Naive thymus-derived CD8-positive, alpha-beta T cell (primary cell): Measurements from ENCODE around the gene OR51D1. TPM values are rescaled to one million over a fixed set of nuclear protein-coding genes. Genes with fewer than 3 reads are reported as not detected.
A peak's percentile ranks its signal among the peaks of the same experiment; 100 is the strongest.

Experiments used
- ATAC-seq, 2 donors: fragments of 150-1000 bp; cut with Tn5 transposase in 1 of 2; sonication (Bioruptor Pico), chemical (Tn5 transposase) in 1 of 2; 1 replicate in 1 of 2; 2 replicates in 1 of 2; pipeline ENCODE4 v1.10.0; 2021; ENCODE audit warnings: mild to moderate bottlenecking in 2 of 2, moderate library complexity in 2 of 2
- POLR2A ChIA-PET: fragments of 350-600 bp; sonication (Branson Sonifier 250); formaldehyde crosslinking; loops from one replicate; lab custom pipeline; 2021; ENCODE audit warnings: antibody characterized with exemption; lab: Charles Lee
- DNase-seq, 10 donors: peaks; one replicate each; pipeline versions ENCODE4 v3.0.0 to v3.0.0-alpha.2; 2020 to 2022
- H3K27ac Mint-ChIP-seq, 10 donors: one replicate each; pipeline ENCODE4 v1.8.0; 2020 to 2022; ENCODE audit warnings: mild to moderate bottlenecking in 10 of 10, mixed read lengths in 10 of 10, moderate library complexity in 4 of 10, inconsistent platforms in 1 of 10
- H3K27me3 Mint-ChIP-seq, 5 donors: one replicate each; pipeline ENCODE4 v1.8.0; 2021 to 2022; ENCODE audit warnings: mixed read lengths in 5 of 5
- H3K36me3 Mint-ChIP-seq, 3 donors: one replicate each; pipeline ENCODE4 v1.8.0; 2020 to 2022; ENCODE audit warnings: mixed read lengths in 3 of 3, mild to moderate bottlenecking in 2 of 3, inconsistent platforms in 1 of 3
- H3K4me1 Mint-ChIP-seq, 4 donors: one replicate each; pipeline ENCODE4 v1.8.0; 2021 to 2022; ENCODE audit warnings: mixed read lengths in 4 of 4
- H3K4me3 Mint-ChIP-seq, 10 donors: one replicate each; pipeline ENCODE4 v1.8.0; 2020 to 2022; ENCODE audit warnings: mild to moderate bottlenecking in 10 of 10, mixed read lengths in 10 of 10, moderate library complexity in 6 of 10, inconsistent platforms in 1 of 10
- H3K9me3 Mint-ChIP-seq, 9 donors: one replicate each; pipeline ENCODE4 v1.8.0; 2020 to 2022; ENCODE audit warnings: mixed read lengths in 9 of 9, mild to moderate bottlenecking in 3 of 9, inconsistent platforms in 1 of 9, moderate library complexity in 1 of 9
- polyA plus RNA-seq, 3 donors: library from polyadenylated mRNA; unstranded; fragments of 300-500 nt; fragmentation: Illumina TruSeq; gene quantifications; one replicate each; pipeline ENCODE4 v1.2.3, GENCODE V29; 2021
- total RNA-seq, 8 experiments: library from RNA in 2 of 8; stranded (reverse) in 2 of 8; gene quantifications; one replicate each; pipeline ENCODE4 v1.2.3 and lab custom pipeline; 2021 to 2026

The OR51D1 gene
- total and polyA plus RNA-seq, 5 experiments from 2014 or later: not detected

- H3K4me3 Mint-ChIP-seq: no peak overlapping the region
- peaks cover 10 to 26% (median 16%) of the 10 kb centered on the region in 5 donors for H3K27me3 Mint-ChIP-seq
- ATAC-seq: no peak
- DNase-seq: no peak
- POLR2A ChIA-PET: no interaction called here
- no peaks in the 10 kb centered on the region for H3K9me3 Mint-ChIP-seq
- no peaks in the 10 kb centered on the region for H3K36me3 Mint-ChIP-seq
- H3K4me1 Mint-ChIP-seq: no peaks in the 10 kb centered on the region
- H3K27ac Mint-ChIP-seq: no peak overlapping the region
These were observed 21.6 kb downstream of the OR51D1 start for GRCh38 chr11:4658629-4659445.

- POLR2A ChIA-PET: no interaction called here
- no peaks in the 10 kb centered on the region for H3K4me1 Mint-ChIP-seq
- no peaks in the 10 kb centered on the region for H3K36me3 Mint-ChIP-seq
- H3K27me3 Mint-ChIP-seq: peaks cover 5 to 26% (median 16%) of the 10 kb centered on the region in 5 donors
- no peak for ATAC-seq
- H3K27ac Mint-ChIP-seq: no peak overlapping the region
- no peaks in the 10 kb centered on the region for H3K9me3 Mint-ChIP-seq
- H3K4me3 Mint-ChIP-seq: no peak overlapping the region
- DNase-seq: no peak
These were observed 25.6 kb downstream of the OR51D1 start for GRCh38 chr11:4662876-4663275.

DNA sequence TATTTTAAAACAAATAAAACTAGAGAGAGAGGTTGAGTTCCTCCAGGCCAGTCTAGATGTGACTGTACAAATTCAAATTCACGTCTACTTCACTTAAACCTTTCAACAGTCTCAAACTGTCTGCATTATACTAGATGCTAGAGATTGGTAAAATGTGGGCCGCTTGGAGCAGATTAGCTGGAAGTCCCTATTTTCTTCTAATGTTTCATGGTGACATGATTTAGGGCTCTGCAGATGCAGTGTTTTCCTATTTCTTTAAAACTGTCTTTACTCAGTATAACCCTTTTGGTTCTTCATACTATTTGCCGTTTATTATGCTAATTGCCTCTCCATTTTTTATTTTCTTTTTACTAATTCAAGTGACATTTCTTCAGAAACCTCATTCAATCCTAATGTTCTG is 26.9 kb downstream of the OR51D1 start:
- H3K9me3 Mint-ChIP-seq: no peaks in the 10 kb centered on the region
- ATAC-seq: no peak
- H3K4me3 Mint-ChIP-seq: no peak overlapping the region
- POLR2A ChIA-PET: no interaction called here
- no peak for DNase-seq
- no peak overlapping the region for H3K27ac Mint-ChIP-seq
- H3K4me1 Mint-ChIP-seq: no peaks in the 10 kb centered on the region
- H3K36me3 Mint-ChIP-seq: no peaks in the 10 kb centered on the region
- peaks cover 5 to 26% (median 14%) of the 10 kb centered on the region in 5 donors for H3K27me3 Mint-ChIP-seq

GRCh38 chr11:4664786-4665185 is 27.5 kb downstream of the OR51D1 start:
- Mint-ChIP-seq H3K9me3 (no peaks in the 10 kb centered on the region), H3K4me3 (no peak overlapping the region), H3K27ac (no peak overlapping the region), H3K27me3 (peaks cover 6 to 26% (median 16%) of the 10 kb centered on the region in 5 donors), H3K4me1 (no peaks in the 10 kb centered on the region), H3K36me3 (no peaks in the 10 kb centered on the region)
- DNase-seq (no peak), ATAC-seq (no peak)
- POLR2A ChIA-PET: no interaction called here

DNA sequence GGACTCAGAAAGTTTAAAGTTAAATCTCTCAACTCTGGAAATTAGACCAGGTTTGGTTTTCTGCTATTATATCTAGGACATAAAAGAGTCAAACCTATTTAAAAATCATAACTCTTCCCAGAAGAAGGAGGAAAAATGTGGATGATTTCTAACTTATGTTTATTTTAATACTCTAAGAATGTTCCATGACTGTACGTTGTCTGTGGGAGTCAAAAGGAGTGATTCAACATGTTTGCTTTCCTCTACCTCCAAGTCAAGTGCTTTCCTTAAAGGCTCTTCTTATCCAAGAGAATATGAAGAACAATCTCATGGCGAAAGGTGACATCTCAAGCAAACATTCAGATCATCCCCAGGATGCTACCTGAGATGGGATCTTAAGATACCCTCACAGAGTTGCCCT is 28.1 kb downstream of the OR51D1 start:
- no peak overlapping the region for H3K27ac Mint-ChIP-seq
- ATAC-seq (no peak), DNase-seq (no peak)
- POLR2A ChIA-PET: no interaction called here
- H3K36me3 Mint-ChIP-seq: no peaks in the 10 kb centered on the region
- H3K4me1 Mint-ChIP-seq: no peaks in the 10 kb centered on the region
- no peaks in the 10 kb centered on the region for H3K9me3 Mint-ChIP-seq
- no peak overlapping the region for H3K4me3 Mint-ChIP-seq
- H3K27me3 Mint-ChIP-seq: peaks cover 6 to 22% (median 16%) of the 10 kb centered on the region in 5 donors

DNA sequence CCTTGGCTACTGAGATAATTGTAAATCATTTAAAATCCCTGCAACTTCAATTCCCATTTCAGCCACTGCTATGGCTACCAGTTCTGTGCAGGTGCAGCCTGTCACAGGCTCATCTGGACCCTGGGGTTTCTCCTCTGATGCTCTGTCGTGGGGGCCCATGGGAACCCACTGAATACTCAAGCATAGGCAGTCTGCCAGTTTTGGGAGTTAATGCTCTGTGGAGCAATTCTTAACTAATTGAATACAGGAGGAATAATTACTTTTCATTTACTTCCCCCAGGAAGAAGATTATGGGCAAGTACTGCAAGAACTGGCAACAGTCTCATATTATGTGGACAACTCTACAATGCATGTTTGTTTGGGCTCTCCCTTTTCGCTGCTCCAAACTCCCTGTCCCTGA is 34.5 kb downstream of the OR51D1 start:
- ATAC-seq: no peak
- Mint-ChIP-seq H3K4me1 (no peaks in the 10 kb centered on the region), H3K4me3 (no peak overlapping the region), H3K36me3 (no peaks in the 10 kb centered on the region), H3K27me3 (peaks cover 5 to 38% (median 24%) of the 10 kb centered on the region in 5 donors), H3K9me3 (no peaks in the 10 kb centered on the region), H3K27ac (no peak overlapping the region)
- POLR2A ChIA-PET: no interaction called here
- no peak for DNase-seq

DNA sequence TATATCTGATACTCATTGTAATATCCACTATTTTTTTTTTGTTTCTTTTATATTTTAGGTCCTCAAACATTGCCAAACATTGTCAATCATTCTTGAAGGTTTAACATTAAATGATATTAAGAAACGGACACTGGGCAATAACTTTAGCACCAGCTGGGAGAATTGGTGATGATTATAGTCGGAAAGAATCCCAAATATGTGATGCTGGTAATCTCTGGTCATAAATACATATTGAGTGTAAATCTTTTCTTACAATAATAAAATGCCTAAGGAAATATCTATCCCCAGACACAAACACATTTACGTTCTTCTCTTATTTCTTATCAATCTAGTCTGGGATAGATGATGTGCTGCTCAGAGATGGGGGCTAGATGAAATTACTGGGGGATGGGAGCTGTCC is 35.2 kb downstream of the OR51D1 start:
- POLR2A ChIA-PET: no interaction called here
- no peak for DNase-seq
- no peaks in the 10 kb centered on the region for H3K36me3 Mint-ChIP-seq
- no peaks in the 10 kb centered on the region for H3K4me1 Mint-ChIP-seq
- no peak overlapping the region for H3K4me3 Mint-ChIP-seq
- no peak for ATAC-seq
- no peak overlapping the region for H3K27ac Mint-ChIP-seq
- H3K9me3 Mint-ChIP-seq: no peaks in the 10 kb centered on the region
- peaks cover 5 to 38% (median 25%) of the 10 kb centered on the region in 5 donors for H3K27me3 Mint-ChIP-seq

GRCh38 chr11:4673781-4674180 is 36.5 kb downstream of the OR51D1 start:
- no peaks in the 10 kb centered on the region for H3K4me1 Mint-ChIP-seq
- peaks cover 5 to 38% (median 25%) of the 10 kb centered on the region in 5 donors for H3K27me3 Mint-ChIP-seq
- no peak overlapping the region for H3K27ac Mint-ChIP-seq
- H3K36me3 Mint-ChIP-seq: no peaks in the 10 kb centered on the region
- no peaks in the 10 kb centered on the region for H3K9me3 Mint-ChIP-seq
- no peak for DNase-seq
- H3K4me3 Mint-ChIP-seq: no peak overlapping the region
- no peak for ATAC-seq
- POLR2A ChIA-PET: no interaction called here

GRCh38 chr11:4677948-4678347 is 40.7 kb downstream of the OR51D1 start:
- no peak overlapping the region for H3K4me3 Mint-ChIP-seq
- peaks cover 5 to 32% (median 27%) of the 10 kb centered on the region in 5 donors for H3K27me3 Mint-ChIP-seq
- no peaks in the 10 kb centered on the region for H3K36me3 Mint-ChIP-seq
- DNase-seq: no peak
- no peaks in the 10 kb centered on the region for H3K4me1 Mint-ChIP-seq
- H3K27ac Mint-ChIP-seq: no peak overlapping the region
- no peaks in the 10 kb centered on the region for H3K9me3 Mint-ChIP-seq
- ATAC-seq: no peak
- POLR2A ChIA-PET: no interaction called here

DNA sequence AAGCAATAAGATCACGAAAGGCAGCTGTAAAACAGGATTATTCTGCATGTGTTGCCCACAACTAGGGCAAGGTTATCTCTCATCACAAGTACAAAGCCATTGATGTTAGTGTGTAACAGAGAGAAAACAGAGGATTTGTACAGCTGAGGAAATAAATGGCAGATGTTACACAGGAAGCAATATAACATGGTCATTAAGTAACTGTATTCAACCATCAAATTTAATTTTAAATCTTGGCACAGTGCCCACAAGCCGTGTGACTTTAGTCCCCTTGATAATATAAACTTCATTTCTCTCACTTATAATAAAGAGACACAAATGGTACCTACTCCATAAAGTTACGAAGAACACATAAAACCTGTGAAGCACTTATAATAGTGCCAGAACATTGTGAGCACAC is 43.1 kb downstream of the OR51D1 start:
- no peak for DNase-seq
- Mint-ChIP-seq H3K27ac (no peak overlapping the region), H3K4me3 (no peak overlapping the region), H3K9me3 (no peaks in the 10 kb centered on the region), H3K4me1 (no peaks in the 10 kb centered on the region), H3K36me3 (no peaks in the 10 kb centered on the region), H3K27me3 (peaks cover 0 to 22% (median 12%) of the 10 kb centered on the region in 5 donors)
- no peak for ATAC-seq
- POLR2A ChIA-PET: no interaction called here

DNA sequence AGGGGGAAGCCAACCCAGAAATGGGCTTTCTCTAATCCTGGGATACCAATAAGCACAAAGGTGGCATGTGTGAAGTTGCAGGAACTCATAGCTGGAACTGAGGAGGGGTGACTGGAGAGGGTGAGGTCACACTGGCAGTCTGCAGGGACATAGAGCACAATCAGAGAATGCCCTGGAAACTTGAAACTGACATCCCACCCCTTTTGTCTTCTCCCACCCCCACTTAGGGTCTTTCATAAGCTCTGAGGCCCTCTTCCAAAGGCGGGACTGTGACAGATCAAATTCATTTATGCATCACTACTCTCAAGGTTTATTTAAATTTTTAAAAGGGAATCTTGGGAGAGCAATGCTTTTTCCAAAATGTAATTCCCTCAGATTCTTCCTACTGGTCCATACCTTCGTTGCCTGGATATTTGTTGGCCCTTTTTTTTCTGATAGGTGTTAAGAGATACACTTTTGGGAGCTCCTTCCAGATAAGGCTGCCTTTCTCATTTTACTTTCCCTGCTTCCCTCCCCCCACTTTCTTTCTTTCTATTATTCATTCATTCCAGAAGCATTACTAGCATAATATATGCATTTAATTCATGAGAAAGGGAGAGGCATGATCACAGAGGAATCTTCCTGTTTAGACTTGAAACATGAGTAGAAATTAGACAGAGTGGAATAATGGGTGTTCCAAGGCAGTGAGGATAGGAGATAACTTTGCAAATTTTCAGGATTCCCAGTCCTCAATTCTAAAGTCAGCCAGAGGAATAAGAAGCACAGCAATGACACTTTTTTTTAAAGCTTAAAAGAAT is 45.5 kb downstream of the OR51D1 start:
- POLR2A ChIA-PET: no interaction called here
- ATAC-seq: no peak
- H3K27me3 Mint-ChIP-seq: peaks cover 0 to 13% (median 7%) of the 10 kb centered on the region in 5 donors
- H3K36me3 Mint-ChIP-seq: no peaks in the 10 kb centered on the region
- no peak for DNase-seq
- no peak overlapping the region for H3K4me3 Mint-ChIP-seq
- H3K9me3 Mint-ChIP-seq: no peaks in the 10 kb centered on the region
- no peaks in the 10 kb centered on the region for H3K4me1 Mint-ChIP-seq
- H3K27ac Mint-ChIP-seq: no peak overlapping the region

DNA sequence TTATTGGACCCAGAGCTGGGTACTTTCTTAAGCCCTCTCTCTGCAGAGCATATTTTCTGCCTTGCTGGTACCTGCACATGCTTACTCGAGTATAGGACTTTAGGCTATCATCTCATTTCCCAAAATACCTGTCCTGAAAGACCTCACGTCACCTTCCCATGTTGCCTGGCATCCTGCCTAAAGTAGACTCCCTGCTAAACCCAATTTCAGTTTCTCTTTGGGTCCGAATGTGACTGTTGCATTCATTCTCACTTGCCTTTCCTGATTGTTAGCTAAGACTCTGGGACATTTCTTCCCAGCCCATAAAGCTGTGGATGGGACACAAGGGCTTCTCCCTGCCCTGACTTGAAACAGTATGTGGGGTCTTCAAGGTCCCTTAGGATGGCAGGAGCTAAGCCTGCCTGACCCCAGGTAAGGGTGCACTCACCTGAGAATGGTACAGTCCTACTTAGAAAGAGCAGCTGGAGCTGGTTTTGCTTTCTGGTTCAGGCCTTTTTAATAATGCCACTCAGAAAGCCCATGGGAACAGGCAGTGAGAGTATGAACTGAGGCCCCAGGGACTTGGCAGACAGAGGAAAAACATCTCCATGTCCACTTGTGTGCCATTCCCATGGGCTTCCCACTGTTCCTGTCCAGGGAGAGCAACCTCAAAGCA is 47.5 kb downstream of the OR51D1 start:
- peaks cover 0 to 12% (median 7%) of the 10 kb centered on the region in 5 donors for H3K27me3 Mint-ChIP-seq
- POLR2A ChIA-PET: no interaction called here

More for the DNA sequence above, 47.5 kb downstream of the OR51D1 start:
- Mint-ChIP-seq H3K4me1 (no peaks in the 10 kb centered on the region), H3K9me3 (no peaks in the 10 kb centered on the region), H3K27ac (peak overlapping the region in 1 of 10 donors; percentile 22), H3K4me3 (no peak overlapping the region), H3K36me3 (no peaks in the 10 kb centered on the region)
- DNase-seq (no peak), ATAC-seq (no peak)
